Raji (cell line): ENCODE results near the gene GADD45A.

Experiments used
- POLR2A ChIP-seq: IDR thresholded peaks from 2 replicates; pipeline ENCODE4 v1.6.1; 2011; ENCODE audit warnings: low read depth, low read length, control low read depth; ENCODE audit not compliant: insufficient read depth

Gene GADD45A, protein sequence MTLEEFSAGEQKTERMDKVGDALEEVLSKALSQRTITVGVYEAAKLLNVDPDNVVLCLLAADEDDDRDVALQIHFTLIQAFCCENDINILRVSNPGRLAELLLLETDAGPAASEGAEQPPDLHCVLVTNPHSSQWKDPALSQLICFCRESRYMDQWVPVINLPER

DNA sequence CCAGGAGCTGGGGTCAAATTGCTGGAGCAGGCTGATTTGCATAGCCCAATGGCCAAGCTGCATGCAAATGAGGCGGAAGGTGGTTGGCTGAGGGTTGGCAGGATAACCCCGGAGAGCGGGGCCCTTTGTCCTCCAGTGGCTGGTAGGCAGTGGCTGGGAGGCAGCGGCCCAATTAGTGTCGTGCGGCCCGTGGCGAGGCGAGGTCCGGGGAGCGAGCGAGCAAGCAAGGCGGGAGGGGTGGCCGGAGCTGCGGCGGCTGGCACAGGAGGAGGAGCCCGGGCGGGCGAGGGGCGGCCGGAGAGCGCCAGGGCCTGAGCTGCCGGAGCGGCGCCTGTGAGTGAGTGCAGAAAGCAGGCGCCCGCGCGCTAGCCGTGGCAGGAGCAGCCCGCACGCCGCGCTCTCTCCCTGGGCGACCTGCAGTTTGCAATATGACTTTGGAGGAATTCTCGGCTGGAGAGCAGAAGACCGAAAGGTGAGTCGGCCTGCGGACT lies at the start of gene GADD45A:
GADD45A (plus strand) TSS at position 135 of the 491 bp plus-strand sequence; CDS start at position 429, 294 bp downstream.
- peak; percentile 100 for TF ChIP-seq POLR2A

DNA sequence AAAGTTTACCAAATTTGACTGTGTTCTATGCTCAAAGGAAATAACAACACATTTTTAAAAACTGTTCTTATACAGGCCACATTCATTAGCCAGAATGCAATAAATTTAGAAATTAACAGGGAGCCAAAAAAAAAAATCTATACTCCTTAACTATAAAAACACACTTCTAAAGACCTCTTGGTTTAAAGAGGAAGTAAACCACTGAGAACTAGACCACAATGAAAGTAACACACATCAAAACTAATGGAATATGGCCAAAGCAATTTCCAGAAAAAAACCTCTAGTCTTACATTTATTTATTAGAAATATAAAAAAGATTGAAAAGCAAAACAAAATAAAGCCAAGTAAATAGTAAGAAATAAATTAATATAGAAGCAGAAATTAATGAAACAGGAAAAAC lies 48.9 kb upstream of the GADD45A start:
- TF ChIP-seq POLR2A = no peak

DNA sequence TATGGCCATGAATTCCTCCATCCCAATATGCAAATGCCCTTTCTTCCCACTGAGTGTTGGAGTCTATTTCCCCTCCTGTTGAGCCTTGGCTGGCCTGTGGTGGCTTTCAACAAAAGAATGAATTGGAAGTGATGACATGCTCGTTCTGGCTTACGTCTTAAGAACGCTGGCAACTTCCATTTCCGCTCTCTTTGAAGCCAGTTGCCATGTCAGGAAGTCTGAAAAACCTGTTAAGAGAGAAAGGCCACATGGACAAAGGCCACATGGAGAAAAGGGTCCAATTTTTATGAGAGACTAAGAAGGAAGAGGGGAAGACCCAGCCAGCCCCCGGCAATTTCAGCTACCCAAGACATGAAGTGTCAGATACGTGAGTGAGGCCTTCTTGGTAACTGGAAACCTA lies 45.6 kb upstream of the GADD45A start:
- no peak for TF ChIP-seq POLR2A

DNA sequence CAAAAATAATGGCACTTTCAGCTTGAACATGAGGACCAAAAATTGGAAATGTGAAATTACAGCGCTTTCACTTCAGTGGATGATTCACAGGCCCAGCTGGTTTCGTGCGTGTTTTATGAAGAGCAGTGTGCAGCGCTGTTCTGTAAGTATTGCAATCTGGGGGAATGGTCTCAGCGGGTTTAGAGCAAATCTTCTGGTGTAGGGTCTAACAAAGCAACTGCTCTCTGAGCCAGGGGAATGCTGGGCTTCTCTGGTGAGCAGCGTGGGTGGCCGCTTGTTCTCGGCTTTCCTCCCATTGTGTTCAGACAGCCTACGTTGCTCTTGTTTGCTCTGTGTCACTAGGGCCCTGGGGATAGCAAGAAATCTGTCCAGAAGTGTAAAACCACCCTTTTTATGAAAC lies 42.4 kb upstream of the GADD45A start:
- no peak for TF ChIP-seq POLR2A

DNA sequence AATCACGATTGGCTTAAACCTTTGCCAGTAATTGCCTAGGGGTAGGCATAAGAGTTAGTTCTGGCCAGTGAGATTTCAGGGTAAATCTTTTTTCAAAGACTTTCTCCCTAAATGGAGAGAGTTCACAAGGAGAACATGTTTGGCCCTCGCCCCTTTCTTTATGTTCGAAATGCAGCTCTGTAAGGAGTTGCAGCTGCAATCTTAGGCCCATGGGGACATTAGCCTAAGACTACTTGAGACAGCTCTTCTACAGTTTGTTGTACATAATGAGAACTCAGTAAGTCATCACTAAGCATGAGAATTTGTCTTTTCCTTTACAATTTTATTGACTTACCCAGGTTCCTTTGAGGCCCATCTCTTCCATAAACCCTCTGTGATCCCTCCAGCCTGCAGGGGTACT lies 40.4 kb upstream of the GADD45A start:
- TF ChIP-seq POLR2A = no peak

DNA sequence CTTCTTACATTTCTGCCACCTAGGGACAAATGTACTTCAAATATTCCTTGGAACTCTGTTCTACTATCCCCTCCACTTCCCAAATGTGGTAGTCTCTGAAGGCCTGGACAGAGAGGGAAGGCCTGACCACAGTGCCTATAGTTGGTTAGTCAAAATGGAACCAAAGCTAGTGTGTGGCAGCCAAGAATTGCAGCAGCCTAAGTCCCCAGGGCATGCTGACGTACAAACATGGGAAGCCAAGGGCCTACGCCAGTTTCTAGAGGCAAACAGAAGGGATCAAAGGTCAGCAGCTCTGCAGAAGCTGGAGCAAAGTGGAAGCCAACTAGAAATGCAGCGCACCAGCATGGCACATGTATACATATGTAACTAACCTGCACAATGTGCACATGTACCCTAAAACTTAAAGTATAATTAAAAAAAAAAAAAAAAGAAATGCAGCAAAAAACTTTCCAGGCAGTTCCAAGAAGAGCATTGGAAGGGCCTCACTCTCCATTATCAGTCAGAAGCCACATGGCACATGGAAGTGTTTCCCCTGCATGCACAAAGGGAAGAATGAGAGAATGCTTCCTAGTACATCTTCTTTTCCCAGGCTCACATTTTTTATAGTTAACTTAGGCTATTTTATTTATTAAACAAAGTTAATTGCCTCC lies 39.4 kb upstream of the GADD45A start:
- no peak for TF ChIP-seq POLR2A

DNA sequence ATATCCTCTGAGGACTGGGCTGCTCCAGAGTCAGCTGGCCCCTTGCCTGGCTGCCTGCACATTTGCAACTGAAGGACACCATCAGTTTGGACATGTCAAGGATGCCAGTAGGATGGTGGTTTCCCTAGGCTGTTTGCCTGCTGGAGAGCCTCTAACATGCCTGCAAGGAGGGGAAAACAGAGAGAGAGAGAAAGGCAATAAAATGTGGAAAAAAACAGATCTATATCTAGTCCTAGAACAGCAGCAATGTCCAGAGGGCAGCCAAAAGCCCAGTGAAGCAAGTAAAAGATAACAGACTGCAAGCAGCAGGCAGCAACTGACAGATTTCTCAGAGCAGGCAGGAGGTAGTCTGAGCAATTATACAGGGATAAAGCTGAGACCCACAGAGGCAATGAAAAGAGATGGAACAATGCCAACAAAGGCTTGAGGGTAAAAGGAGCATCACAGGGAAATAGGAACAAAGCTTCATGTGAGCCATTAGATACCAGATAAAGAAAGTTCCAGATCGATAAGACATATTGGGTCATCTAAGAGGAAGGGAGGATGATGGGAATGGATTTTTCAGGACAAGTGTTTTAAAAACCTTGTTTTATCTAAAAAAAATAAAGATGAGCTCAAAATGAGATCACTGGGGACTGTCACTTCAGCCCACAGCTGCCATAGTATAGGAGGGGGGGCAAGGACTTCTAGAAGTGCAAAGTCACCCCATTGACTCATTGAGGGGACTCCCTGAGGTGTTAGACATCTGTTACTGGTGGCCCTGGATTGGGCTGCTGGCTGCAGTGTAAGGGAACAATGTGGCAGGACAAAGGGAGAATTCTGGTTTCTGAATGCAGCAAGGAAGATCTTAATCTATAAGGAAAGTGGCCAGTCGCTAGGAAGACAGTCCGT lies 38.6 kb upstream of the GADD45A start:
- TF ChIP-seq POLR2A = no peak

DNA sequence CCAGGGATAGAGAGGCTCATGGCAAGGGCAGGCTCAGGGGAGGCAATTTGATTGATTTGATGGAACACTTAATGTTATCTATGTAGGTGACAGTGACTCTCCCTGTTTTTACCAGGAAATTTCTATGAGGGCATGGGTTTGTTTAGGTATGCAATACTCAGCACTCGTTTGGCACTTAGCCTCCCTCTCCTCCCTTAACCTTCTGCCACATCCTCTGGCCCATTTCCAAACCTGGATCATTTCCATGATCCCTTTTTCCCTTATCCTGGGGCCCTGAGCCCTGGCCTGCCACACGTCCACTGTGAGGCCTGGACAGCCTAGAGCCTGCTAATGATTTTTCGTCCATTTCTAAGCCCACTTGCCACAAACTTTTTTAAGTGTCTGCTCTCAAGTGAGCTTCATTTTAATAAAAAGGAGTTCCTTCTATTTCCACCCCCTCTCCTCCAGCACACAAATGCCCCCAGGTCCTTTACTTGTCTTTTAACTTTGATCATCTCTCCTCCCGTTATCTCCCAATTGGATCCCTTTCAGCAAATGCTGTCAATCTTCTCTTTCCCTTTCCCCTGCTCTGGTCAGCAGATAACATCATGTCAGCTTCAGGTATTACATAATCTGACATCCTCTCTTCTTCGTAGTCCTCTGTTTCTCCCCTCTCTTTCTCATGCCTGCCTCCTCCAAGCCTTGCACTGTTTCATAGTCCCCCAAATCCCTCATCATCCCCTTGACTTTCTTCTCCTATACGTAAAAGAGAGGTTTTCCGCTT lies 37.8 kb upstream of the GADD45A start:
- TF ChIP-seq POLR2A = no peak

DNA sequence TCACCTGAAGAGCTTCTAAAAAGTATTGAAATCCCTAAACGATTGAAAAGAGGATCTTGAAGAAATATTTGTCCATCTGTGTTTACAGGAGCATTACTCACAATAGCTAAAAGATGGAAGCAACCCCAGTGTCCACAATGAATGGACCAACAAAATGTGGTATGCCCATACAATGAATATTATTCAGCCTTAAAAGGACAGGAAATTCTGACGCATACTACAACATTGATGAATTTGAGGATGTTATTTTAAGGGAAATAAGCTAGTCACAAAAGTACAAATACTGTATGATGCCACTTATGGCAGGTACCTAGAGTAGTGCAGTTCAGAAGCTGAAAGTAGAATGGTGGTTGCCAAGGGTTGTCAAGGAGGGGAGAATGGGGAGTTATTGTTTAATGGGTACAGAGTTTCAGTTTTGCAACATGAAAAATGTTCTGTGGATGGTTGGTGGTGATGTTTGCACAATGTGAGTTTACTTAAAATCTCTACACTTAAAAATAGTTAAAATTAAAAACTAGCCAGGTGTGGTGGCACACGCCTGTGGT lies 37.1 kb upstream of the GADD45A start:
- TF ChIP-seq POLR2A = no peak

DNA sequence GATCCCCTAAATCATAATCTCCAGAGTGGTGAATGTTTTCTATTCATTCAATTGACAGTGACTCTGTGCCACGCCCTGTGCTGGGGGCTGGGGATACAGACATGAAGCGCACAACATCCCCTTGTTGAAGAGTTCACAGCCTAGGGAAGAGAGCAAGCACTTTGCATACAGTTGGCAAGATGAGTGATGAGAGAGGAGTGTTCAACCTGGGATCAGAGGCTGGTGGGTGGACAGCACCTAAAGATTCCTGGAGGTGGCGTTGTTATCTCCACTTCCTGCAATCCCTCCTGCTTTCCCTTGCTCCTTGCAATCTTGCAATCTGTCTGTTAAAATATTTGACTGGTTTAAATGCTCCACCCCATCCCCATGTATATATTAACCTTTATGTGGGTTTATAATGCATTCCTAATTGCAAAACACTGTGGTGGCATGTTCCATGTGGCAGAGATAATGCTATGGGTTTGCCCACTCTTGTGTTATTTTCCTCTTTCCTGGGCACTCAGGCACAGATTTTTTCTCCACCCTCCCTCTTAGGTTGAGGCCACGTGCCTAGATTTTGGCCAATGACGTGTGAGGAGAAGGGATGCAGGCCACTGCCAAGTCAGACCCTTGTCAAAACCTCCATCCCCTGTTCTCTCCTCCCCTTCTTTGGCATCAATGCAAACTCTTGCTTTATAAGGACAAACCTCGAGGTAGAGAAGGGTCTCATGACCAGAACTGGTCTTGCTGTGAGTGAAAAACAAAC lies 36.2 kb upstream of the GADD45A start:
- no peak for TF ChIP-seq POLR2A

DNA sequence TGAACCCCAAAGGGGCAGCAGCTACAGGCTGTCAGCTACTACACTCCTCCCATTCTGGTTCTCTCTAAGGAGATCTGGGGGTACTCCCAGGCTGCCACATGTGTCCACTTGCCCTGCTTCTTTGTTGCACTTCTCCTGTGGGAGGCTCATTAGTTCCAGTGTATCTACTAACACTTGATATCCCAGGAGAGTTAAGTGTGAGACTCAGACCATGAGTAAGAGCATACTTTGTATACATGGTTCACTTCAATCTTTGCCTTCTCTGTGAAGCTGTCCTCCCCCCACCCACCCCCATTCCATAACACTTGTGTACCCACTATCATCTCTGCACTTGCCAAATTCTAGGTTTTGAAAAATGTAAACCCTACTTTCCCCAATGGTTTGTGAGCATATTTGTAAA lies 34.9 kb upstream of the GADD45A start:
- no peak for TF ChIP-seq POLR2A

DNA sequence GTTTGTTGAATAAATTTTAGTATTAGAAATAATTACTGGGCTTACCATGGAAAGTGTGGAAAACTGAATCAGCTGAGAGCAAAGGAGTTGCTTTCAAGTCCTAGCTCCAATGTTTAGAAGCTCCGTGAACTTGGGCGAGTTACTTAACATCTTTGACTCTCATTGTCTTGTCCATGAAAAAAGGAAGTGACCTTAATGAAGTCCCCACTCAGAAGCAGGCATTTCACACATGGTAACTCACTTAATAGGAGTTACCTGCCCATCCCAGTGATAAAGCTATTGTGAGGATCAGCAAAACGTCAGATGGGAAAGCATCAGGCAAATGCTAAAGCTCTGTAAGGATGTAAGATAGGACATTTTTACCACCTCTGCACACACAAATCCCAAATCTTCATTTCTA lies 34.0 kb upstream of the GADD45A start:
- TF ChIP-seq POLR2A = no peak

DNA sequence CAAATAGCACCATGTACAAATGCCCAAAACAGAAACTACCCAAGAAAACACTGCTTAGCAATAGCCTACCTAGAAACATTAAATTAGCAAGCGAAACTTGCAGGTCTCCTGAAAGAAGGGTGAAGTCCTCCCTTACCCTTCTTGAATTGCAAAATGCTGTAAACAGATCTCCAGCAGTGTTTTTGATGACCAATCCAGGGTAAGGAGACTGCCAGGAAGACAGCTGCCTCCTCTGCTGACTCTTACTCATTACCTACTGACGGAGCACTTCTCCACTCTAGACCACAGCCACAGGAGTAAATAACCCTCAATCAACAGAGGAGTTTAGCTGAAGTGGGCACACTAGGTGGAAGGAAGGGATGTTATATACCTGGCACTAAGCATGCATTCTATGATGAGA lies 32.2 kb upstream of the GADD45A start:
- TF ChIP-seq POLR2A = no peak

DNA sequence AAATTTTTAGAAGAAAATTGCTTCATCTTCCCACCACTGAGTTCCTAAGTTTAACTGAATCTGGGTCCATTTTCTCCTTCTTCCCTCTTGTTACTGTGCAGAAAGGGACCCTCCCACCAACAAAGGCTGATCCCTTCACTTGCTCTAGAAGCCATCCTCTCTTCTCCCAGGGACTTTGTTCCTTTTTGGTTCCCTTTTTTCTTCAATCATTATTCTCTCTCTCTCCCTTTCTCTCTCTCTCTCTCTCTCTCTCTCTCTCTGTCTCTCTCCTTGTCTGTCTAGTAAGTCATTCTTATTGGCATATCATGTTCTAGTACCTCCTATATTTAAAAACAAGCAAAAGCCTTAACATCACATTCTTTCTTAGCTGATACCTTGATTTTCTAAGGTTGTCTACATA lies 31.7 kb upstream of the GADD45A start:
- no peak for TF ChIP-seq POLR2A
